GM12878 (cell line): ENCODE data around the gene DOCK2.

ENCODE experiments used
- CTCF ChIP-seq, 3 experiments: IDR thresholded peaks in 2 of 3; conservative IDR thresholded peaks in 1 of 3; 2 replicates each; pipeline ENCODE4 v1.5.1; 2011; ENCODE audit warnings: low read depth in 3 of 3, low read length in 3 of 3, mild to moderate bottlenecking in 3 of 3, control low read depth in 2 of 3, moderate library complexity in 2 of 3, inconsistent platforms in 1 of 3, mixed read lengths in 1 of 3; ENCODE audit not compliant: control insufficient read depth in 2 of 3, insufficient read depth in 1 of 3; ENCODE audit errors: extremely low read depth in 1 of 3
- EZH2 ChIP-seq: IDR thresholded peaks from 2 replicates; pipeline ENCODE4 v1.6.1; 2012; ENCODE audit warnings: low read depth, mild to moderate bottlenecking, control low read depth, inconsistent platforms, low read length, borderline replicate concordance; ENCODE audit not compliant: control insufficient read depth

GRCh38 chr5:169861433-169861832, 224.4 kb downstream of the DOCK2 start:
- no peak for TF ChIP-seq CTCF (IDR thresholded peaks at IDR 0.05 in 2 of 3, conservative IDR thresholded peaks at IDR 0.05 in 1 of 3; ENCODE audit: control insufficient read depth in 2 of 3, extremely low read depth in 1 of 3, insufficient read depth in 1 of 3, low read depth in 3 of 3, low read length in 3 of 3)
- no peak for TF ChIP-seq EZH2
